HepG2 (cell line): Measurements from ENCODE around the gene ZNF582. TPM values are rescaled to one million over a fixed set of nuclear protein-coding genes. Genes with fewer than 3 reads are reported as not detected.
A peak's percentile ranks its signal among the peaks of the same experiment; 100 is the strongest.

ENCODE experiments used
- FOXA3 ChIP-seq: IDR thresholded peaks from 2 replicates; pipeline ENCODE4 v1.6.1; 2016; ENCODE audit warnings: missing genetic modification reagents, missing compliant biosample characterization
- GABPB1 ChIP-seq: IDR thresholded peaks from 2 replicates; pipeline ENCODE4 v1.6.1; 2016; ENCODE audit warnings: mild to moderate bottlenecking, missing genetic modification reagents, moderate library complexity, missing compliant biosample characterization
- MAX ChIP-seq: IDR thresholded peaks from 2 replicates; pipeline ENCODE4 v1.6.1; 2012; ENCODE audit warnings: inconsistent platforms
- MIXL1 ChIP-seq: IDR thresholded peaks from 2 replicates; pipeline ENCODE4 v1.6.1; 2016
- NR0B2 ChIP-seq: sonication (generic); formaldehyde crosslinking; IDR thresholded peaks from 2 replicates; pipeline ENCODE4 v1.4.0; 2020; ENCODE audit warnings: mild to moderate bottlenecking, missing genetic modification reagents
- POGZ ChIP-seq: sonication (generic); formaldehyde crosslinking; IDR thresholded peaks from 2 replicates; pipeline ENCODE4 v1.4.0; 2020; ENCODE audit warnings: mild to moderate bottlenecking, missing genetic modification reagents
- RAD21 ChIP-seq: fragments of 450-650 bp; formaldehyde crosslinking; IDR thresholded peaks from 2 replicates; pipeline ENCODE4 v1.5.0; 2020; ENCODE audit warnings: mild to moderate bottlenecking
- RBAK ChIP-seq: sonication (generic); formaldehyde crosslinking; IDR thresholded peaks from 2 replicates; pipeline ENCODE4 v1.5.1; 2020; ENCODE audit warnings: mild to moderate bottlenecking, missing genetic modification reagents
- SMC3 ChIP-seq: IDR thresholded peaks from 2 replicates; pipeline ENCODE4 v1.6.1; 2011; ENCODE audit warnings: low read length, improper control_type of control experiment
- STAG1 ChIP-seq: sonication (generic); formaldehyde crosslinking; IDR thresholded peaks from 2 replicates; pipeline ENCODE4 v1.4.0; 2020; ENCODE audit warnings: missing genetic modification reagents
- ZBTB8A ChIP-seq: sonication (generic); formaldehyde crosslinking; IDR thresholded peaks from 2 replicates; pipeline ENCODE4 v1.4.0; 2020; ENCODE audit warnings: mild to moderate bottlenecking, low read depth, missing genetic modification reagents, borderline replicate concordance
- ZMYM4 ChIP-seq: sonication (generic); formaldehyde crosslinking; IDR thresholded peaks from 2 replicates; pipeline ENCODE4 v1.8.1; 2023; ENCODE audit warnings: mild to moderate bottlenecking, missing genetic modification reagents
- ZNF143 ChIP-seq: sonication (generic); formaldehyde crosslinking; IDR thresholded peaks from 2 replicates; pipeline ENCODE4 v1.4.0; 2020; ENCODE audit warnings: missing genetic modification reagents
- ZNF234 ChIP-seq: sonication (generic); formaldehyde crosslinking; conservative IDR thresholded peaks from 2 replicates; pipeline ENCODE4 v1.5.1; 2020; ENCODE audit warnings: mild to moderate bottlenecking, missing genetic modification reagents
- ZNF382 ChIP-seq: sonication (generic); formaldehyde crosslinking; IDR thresholded peaks from 2 replicates; pipeline ENCODE4 v1.5.0; 2020; ENCODE audit warnings: missing genetic modification reagents, mild to moderate bottlenecking, borderline replicate concordance
- ZNF672 ChIP-seq: sonication (generic); formaldehyde crosslinking; IDR thresholded peaks from 2 replicates; pipeline ENCODE4 v1.8.1; 2022; ENCODE audit warnings: missing genetic modification reagents
- ZNF709 ChIP-seq: sonication (generic); formaldehyde crosslinking; IDR thresholded peaks from 2 replicates; pipeline ENCODE4 v1.5.0; 2020; ENCODE audit warnings: mild to moderate bottlenecking, missing genetic modification reagents
- ZNF816 ChIP-seq: sonication (generic); formaldehyde crosslinking; IDR thresholded peaks from 2 replicates; pipeline ENCODE4 v1.8.0; 2022; ENCODE audit warnings: missing genetic modification reagents, mild to moderate bottlenecking, borderline replicate concordance
- ZSCAN9 ChIP-seq: IDR thresholded peaks from 2 replicates; pipeline ENCODE4 v1.6.1; 2016; ENCODE audit warnings: borderline replicate concordance
- polyA plus RNA-seq, 8 experiments: library from polyadenylated mRNA; depleted of rRNA in 3 of 8; stranded (reverse) in 7 of 8; unstranded in 1 of 8; fragments of >200 nt; fragmentation: Illumina TruSeq in 4 of 8; extraction: Trizol in 4 of 8; gene quantifications; 2 replicates each; pipeline versions ENCODE4 v1.2.1 to v1.2.3, GENCODE V29; 2011 to 2016; ENCODE audit warnings: low read depth in 4 of 8, missing spikeins in 1 of 8, mixed read lengths in 1 of 8; ENCODE audit not compliant: insufficient read depth in 1 of 8
- total RNA-seq, 5 experiments: library from RNA; depleted of rRNA; stranded (reverse); fragments of >200 nt; fragmentation: Illumina TruSeq; extraction: Trizol; gene quantifications; 2 replicates each; pipeline ENCODE4 v1.2.3, GENCODE V29; 2016; ENCODE audit warnings: low read depth in 1 of 5
- TF ChIP-seq, protein P1 (sequence below): sonication (generic); formaldehyde crosslinking; IDR thresholded peaks from 2 replicates; pipeline ENCODE4 v1.4.0; 2020; ENCODE audit warnings: low read depth, mild to moderate bottlenecking, missing genetic modification reagents
- TF ChIP-seq, protein P2 (sequence below): sonication (generic); formaldehyde crosslinking; IDR thresholded peaks from 2 replicates; pipeline ENCODE4 v1.5.1; 2020; ENCODE audit warnings: missing genetic modification reagents, mild to moderate bottlenecking, borderline replicate concordance
- TF ChIP-seq, protein P3 (sequence below): IDR thresholded peaks from 2 replicates; pipeline ENCODE4 v1.6.1; 2016; ENCODE audit warnings: mild to moderate bottlenecking, missing biosample characterization, missing genetic modification reagents
- TF ChIP-seq, protein P4 (sequence below): sonication (generic); formaldehyde crosslinking; IDR thresholded peaks from 2 replicates; pipeline ENCODE4 v1.4.0; 2020; ENCODE audit warnings: missing genetic modification reagents

The ZNF582 gene
- total and polyA plus RNA-seq, 2 of the 13 experiments (the other 11 are each of a cell fraction or from before 2014, with no cell fraction given): 0.83 to 1.6 TPM

- TF ChIP-seq, protein P1, sequence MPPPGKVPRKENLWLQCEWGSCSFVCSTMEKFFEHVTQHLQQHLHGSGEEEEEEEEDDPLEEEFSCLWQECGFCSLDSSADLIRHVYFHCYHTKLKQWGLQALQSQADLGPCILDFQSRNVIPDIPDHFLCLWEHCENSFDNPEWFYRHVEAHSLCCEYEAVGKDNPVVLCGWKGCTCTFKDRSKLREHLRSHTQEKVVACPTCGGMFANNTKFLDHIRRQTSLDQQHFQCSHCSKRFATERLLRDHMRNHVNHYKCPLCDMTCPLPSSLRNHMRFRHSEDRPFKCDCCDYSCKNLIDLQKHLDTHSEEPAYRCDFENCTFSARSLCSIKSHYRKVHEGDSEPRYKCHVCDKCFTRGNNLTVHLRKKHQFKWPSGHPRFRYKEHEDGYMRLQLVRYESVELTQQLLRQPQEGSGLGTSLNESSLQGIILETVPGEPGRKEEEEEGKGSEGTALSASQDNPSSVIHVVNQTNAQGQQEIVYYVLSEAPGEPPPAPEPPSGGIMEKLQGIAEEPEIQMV: no peak
- no peak for TF ChIP-seq ZNF234 (CRISPR knock-in tag)
- TF ChIP-seq ZNF816 (CRISPR knock-in tag): no peak
- TF ChIP-seq GABPB1 (CRISPR knock-in tag): no peak
- TF ChIP-seq, protein P2, sequence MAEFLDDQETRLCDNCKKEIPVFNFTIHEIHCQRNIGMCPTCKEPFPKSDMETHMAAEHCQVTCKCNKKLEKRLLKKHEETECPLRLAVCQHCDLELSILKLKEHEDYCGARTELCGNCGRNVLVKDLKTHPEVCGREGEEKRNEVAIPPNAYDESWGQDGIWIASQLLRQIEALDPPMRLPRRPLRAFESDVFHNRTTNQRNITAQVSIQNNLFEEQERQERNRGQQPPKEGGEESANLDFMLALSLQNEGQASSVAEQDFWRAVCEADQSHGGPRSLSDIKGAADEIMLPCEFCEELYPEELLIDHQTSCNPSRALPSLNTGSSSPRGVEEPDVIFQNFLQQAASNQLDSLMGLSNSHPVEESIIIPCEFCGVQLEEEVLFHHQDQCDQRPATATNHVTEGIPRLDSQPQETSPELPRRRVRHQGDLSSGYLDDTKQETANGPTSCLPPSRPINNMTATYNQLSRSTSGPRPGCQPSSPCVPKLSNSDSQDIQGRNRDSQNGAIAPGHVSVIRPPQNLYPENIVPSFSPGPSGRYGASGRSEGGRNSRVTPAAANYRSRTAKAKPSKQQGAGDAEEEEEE: no peak
- TF ChIP-seq, protein P3, sequence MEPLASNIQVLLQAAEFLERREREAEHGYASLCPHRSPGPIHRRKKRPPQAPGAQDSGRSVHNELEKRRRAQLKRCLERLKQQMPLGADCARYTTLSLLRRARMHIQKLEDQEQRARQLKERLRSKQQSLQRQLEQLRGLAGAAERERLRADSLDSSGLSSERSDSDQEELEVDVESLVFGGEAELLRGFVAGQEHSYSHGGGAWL (CRISPR knock-in tag): no peak
- peak; percentile 55 for TF ChIP-seq POGZ (CRISPR knock-in tag)
- no peak for TF ChIP-seq ZNF382 (CRISPR knock-in tag)
- TF ChIP-seq RAD21: peak; percentile 50
- TF ChIP-seq STAG1: peak; percentile 73
- TF ChIP-seq ZBTB8A (CRISPR knock-in tag): no peak
- TF ChIP-seq RBAK (CRISPR knock-in tag): no peak
- peak; percentile 66 for TF ChIP-seq SMC3
- no peak for TF ChIP-seq ZNF709 (CRISPR knock-in tag)
- TF ChIP-seq MAX: no peak
- TF ChIP-seq NR0B2: no peak
- no peak for TF ChIP-seq MIXL1 (CRISPR knock-in tag)
- TF ChIP-seq, protein P4, sequence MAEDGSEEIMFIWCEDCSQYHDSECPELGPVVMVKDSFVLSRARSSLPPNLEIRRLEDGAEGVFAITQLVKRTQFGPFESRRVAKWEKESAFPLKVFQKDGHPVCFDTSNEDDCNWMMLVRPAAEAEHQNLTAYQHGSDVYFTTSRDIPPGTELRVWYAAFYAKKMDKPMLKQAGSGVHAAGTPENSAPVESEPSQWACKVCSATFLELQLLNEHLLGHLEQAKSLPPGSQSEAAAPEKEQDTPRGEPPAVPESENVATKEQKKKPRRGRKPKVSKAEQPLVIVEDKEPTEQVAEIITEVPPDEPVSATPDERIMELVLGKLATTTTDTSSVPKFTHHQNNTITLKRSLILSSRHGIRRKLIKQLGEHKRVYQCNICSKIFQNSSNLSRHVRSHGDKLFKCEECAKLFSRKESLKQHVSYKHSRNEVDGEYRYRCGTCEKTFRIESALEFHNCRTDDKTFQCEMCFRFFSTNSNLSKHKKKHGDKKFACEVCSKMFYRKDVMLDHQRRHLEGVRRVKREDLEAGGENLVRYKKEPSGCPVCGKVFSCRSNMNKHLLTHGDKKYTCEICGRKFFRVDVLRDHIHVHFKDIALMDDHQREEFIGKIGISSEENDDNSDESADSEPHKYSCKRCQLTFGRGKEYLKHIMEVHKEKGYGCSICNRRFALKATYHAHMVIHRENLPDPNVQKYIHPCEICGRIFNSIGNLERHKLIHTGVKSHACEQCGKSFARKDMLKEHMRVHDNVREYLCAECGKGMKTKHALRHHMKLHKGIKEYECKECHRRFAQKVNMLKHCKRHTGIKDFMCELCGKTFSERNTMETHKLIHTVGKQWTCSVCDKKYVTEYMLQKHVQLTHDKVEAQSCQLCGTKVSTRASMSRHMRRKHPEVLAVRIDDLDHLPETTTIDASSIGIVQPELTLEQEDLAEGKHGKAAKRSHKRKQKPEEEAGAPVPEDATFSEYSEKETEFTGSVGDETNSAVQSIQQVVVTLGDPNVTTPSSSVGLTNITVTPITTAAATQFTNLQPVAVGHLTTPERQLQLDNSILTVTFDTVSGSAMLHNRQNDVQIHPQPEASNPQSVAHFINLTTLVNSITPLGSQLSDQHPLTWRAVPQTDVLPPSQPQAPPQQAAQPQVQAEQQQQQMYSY: no peak
- TF ChIP-seq ZNF143: no peak
- no peak for TF ChIP-seq FOXA3
- TF ChIP-seq ZSCAN9: no peak
- 0 out of 2 replicates have a peak, but pooled peaks have one; percentile 19 for TF ChIP-seq ZMYM4 (CRISPR knock-in tag)
- TF ChIP-seq ZNF672: no peak
Observed at GRCh38 chr19:56350416-56351045, 42.8 kb downstream of the ZNF582 start (continued).
